ENCODE data around the gene PHF11.

- TF ChIP-seq EZH2phosphoT487 (IDR thresholded peaks at IDR 0.05), result no peak
- TF ChIP-seq, protein P1, sequence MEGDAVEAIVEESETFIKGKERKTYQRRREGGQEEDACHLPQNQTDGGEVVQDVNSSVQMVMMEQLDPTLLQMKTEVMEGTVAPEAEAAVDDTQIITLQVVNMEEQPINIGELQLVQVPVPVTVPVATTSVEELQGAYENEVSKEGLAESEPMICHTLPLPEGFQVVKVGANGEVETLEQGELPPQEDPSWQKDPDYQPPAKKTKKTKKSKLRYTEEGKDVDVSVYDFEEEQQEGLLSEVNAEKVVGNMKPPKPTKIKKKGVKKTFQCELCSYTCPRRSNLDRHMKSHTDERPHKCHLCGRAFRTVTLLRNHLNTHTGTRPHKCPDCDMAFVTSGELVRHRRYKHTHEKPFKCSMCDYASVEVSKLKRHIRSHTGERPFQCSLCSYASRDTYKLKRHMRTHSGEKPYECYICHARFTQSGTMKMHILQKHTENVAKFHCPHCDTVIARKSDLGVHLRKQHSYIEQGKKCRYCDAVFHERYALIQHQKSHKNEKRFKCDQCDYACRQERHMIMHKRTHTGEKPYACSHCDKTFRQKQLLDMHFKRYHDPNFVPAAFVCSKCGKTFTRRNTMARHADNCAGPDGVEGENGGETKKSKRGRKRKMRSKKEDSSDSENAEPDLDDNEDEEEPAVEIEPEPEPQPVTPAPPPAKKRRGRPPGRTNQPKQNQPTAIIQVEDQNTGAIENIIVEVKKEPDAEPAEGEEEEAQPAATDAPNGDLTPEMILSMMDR (IDR thresholded peaks at IDR 0.05), result no peak
- no peak for TF ChIP-seq EZH2 (IDR thresholded peaks at IDR 0.05)
Observed at GRCh38 chr13:49503951-49504350, 8.2 kb downstream of the PHF11 start.

All from neural progenitor cell (in vitro differentiated cells).